SH-SY5Y (cell line): ENCODE results near the gene COL25A1.

Source experiments
- GATA2 ChIP-seq: IDR thresholded peaks from 2 replicates; pipeline ENCODE4 v1.6.1; 2011; ENCODE audit warnings: mild to moderate bottlenecking, low read depth, low read length
- GATA3 ChIP-seq: IDR thresholded peaks from 2 replicates; pipeline ENCODE4 v1.6.1; 2011; ENCODE audit warnings: low read depth, mild to moderate bottlenecking, low read length, moderate library complexity

DNA sequence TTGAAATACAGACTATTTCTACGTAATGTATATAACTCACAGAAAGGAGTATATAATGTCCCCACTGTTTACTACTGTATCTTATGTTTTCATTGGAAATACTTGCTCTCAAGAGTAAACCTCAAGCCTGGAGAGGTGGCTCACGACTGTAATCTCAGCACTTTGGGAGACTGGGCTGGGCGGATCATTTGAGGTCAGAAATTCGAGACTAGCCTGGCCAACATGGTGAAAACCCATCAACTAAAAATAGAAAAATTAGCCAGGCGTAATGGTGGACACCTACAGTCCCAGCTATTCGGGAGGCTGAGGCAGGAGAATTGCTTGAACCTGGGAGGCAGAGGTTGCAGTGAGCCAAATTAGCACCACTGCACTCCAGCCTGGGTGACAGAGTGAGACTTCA is 92.8 kb downstream of the COL25A1 start:
- TF ChIP-seq GATA2 (no peak), GATA3 (no peak)
